SK-N-SH treated with all-trans-retinoic acid at 6 μM for 48 hours (cell line): ENCODE results near the gene ERVV-1.
"Not testable (repeated sequence)": the region's sequence is repeated elsewhere in the genome, so short reads cannot be mapped to it uniquely, and the experiment has no call there.

ENCODE experiments used
- ATAC-seq: fragments of 200-7000 bp; cut with Tn5 transposase; 3 replicates; pipeline ENCODE4 v1.9.1; 2020; ENCODE audit warnings: mild to moderate bottlenecking, moderate library complexity
- ARNTL ChIP-seq: fragments of 450-650 bp; formaldehyde crosslinking; IDR thresholded peaks from 2 replicates; pipeline ENCODE4 v1.5.0; 2020; ENCODE audit warnings: low read depth, mild to moderate bottlenecking, moderate library complexity, borderline replicate concordance
- CREB5 ChIP-seq: fragments of 250-450 bp; sonication (Bioruptor Pico); IDR thresholded peaks from 2 replicates; pipeline ENCODE4 v1.5.1; 2020; ENCODE audit warnings: low read depth, mild to moderate bottlenecking, moderate library complexity
- CSRNP3 ChIP-seq: fragments of 250-450 bp; sonication (Bioruptor Pico); IDR thresholded peaks from 2 replicates; pipeline ENCODE4 v1.5.1; 2021; ENCODE audit warnings: mild to moderate bottlenecking, moderate library complexity
- ESRRG ChIP-seq: fragments of 250-450 bp; sonication (Bioruptor Pico); IDR thresholded peaks from 2 replicates; pipeline ENCODE4 v1.6.1; 2021; ENCODE audit warnings: mild to moderate bottlenecking
- OSR1 ChIP-seq: fragments of 250-450 bp; sonication (Bioruptor Pico); IDR thresholded peaks from 2 replicates; pipeline ENCODE4 v1.8.0; 2022; ENCODE audit warnings: moderate library complexity, mild to moderate bottlenecking, inconsistent platforms
- PPARA ChIP-seq: fragments of 250-450 bp; sonication (Bioruptor Pico); IDR thresholded peaks from 2 replicates; pipeline ENCODE4 v1.5.0; 2020; ENCODE audit warnings: mild to moderate bottlenecking, borderline replicate concordance
- RARB ChIP-seq: fragments of 250-450 bp; sonication (Bioruptor Pico); IDR thresholded peaks from 2 replicates; pipeline ENCODE4 v1.8.0; 2021; ENCODE audit warnings: mild to moderate bottlenecking, moderate library complexity
- TCF4 ChIP-seq: fragments of 250-450 bp; sonication (Bioruptor Pico); IDR thresholded peaks from 2 replicates; pipeline ENCODE4 v1.8.0; 2021; ENCODE audit warnings: mild to moderate bottlenecking, moderate library complexity, borderline replicate concordance
- TOX ChIP-seq: fragments of 250-450 bp; sonication (Bioruptor Pico); IDR thresholded peaks from 2 replicates; pipeline ENCODE4 v1.8.0; 2021; ENCODE audit warnings: mild to moderate bottlenecking, moderate library complexity, borderline replicate concordance
- TSHZ2 ChIP-seq: fragments of 250-450 bp; sonication (Bioruptor Pico); IDR thresholded peaks from 2 replicates; pipeline ENCODE4 v1.5.0; 2020; ENCODE audit warnings: mild to moderate bottlenecking, moderate library complexity
- ZFP30 ChIP-seq: fragments of 450-650 bp; formaldehyde crosslinking; IDR thresholded peaks from 2 replicates; pipeline ENCODE4 v1.5.0; 2022; ENCODE audit warnings: mild to moderate bottlenecking, moderate library complexity
- ZNF565 ChIP-seq: fragments of 450-650 bp; formaldehyde crosslinking; conservative IDR thresholded peaks from 2 replicates; pipeline ENCODE4 v1.5.0; 2020; ENCODE audit warnings: low read depth, mild to moderate bottlenecking, moderate library complexity
- ZNF70 ChIP-seq: fragments of 450-650 bp; formaldehyde crosslinking; IDR thresholded peaks from 2 replicates; pipeline ENCODE4 v1.5.0; 2020; ENCODE audit warnings: mild to moderate bottlenecking, moderate library complexity
- ZNF8 ChIP-seq: fragments of 450-650 bp; formaldehyde crosslinking; IDR thresholded peaks from 2 replicates; pipeline ENCODE4 v1.5.0; 2020; ENCODE audit warnings: mild to moderate bottlenecking, moderate library complexity

The ERVV-1 gene

GRCh38 chr19:53010494-53010893 is 3.2 kb upstream of the ERVV-1 start (continued):
- TF ChIP-seq CREB5 (CRISPR knock-in tag): no peak
- TF ChIP-seq RARB (CRISPR knock-in tag): no peak

GRCh38 chr19:53012006-53012405 is 1.7 kb upstream of the ERVV-1 start:
- no peak for ATAC-seq
- TF ChIP-seq ARNTL (CRISPR knock-in tag): no peak
- TF ChIP-seq TCF4: no peak
- TF ChIP-seq ZNF565 (CRISPR knock-in tag): no peak
- TF ChIP-seq PPARA: no peak
- TF ChIP-seq TOX (CRISPR knock-in tag): no peak
- no peak for TF ChIP-seq ZFP30
- TF ChIP-seq ZNF70 (CRISPR knock-in tag): no peak
- no peak for TF ChIP-seq ZNF8 (CRISPR knock-in tag)
- no peak for TF ChIP-seq OSR1 (CRISPR knock-in tag)
- TF ChIP-seq, all 23 proteins: peak for 0

- no peak for ATAC-seq
- TF ChIP-seq OSR1 (CRISPR knock-in tag) (no peak), ZNF8 (CRISPR knock-in tag) (no peak), ESRRG (no peak), ZNF565 (CRISPR knock-in tag) (no peak), CREB5 (CRISPR knock-in tag) (no peak)
Measured at GRCh38 chr19:53015159-53015558, 1.4 kb downstream of the ERVV-1 start.

- ATAC-seq: no peak
- no peak for TF ChIP-seq TCF4
- TF ChIP-seq CSRNP3 (CRISPR knock-in tag): no peak
- TF ChIP-seq PPARA: no peak
Measured at GRCh38 chr19:53015730-53016129, 2.0 kb downstream of the ERVV-1 start.

GRCh38 chr19:53019684-53020083 is 6.0 kb downstream of the ERVV-1 start:
- no peak for ATAC-seq
- no peak for TF ChIP-seq OSR1 (CRISPR knock-in tag)

GRCh38 chr19:53028306-53028705 is 14.6 kb downstream of the ERVV-1 start:
- not testable (repeated sequence) for ATAC-seq

GRCh38 chr19:53034054-53034453 is 20.3 kb downstream of the ERVV-1 start:
- no peak for ATAC-seq
- TF ChIP-seq RARB (CRISPR knock-in tag) (no peak), CREB5 (CRISPR knock-in tag) (no peak), ZNF8 (CRISPR knock-in tag) (no peak), ARNTL (CRISPR knock-in tag) (no peak)
- TF ChIP-seq, all 23 proteins: peak for 0

GRCh38 chr19:53034948-53035675 is 21.4 kb downstream of the ERVV-1 start:
- ATAC-seq: no peak
- TF ChIP-seq ZNF70 (CRISPR knock-in tag) (no peak), CSRNP3 (CRISPR knock-in tag) (no peak), TCF4 (no peak), TSHZ2 (no peak)
